Osteocyte (in vitro differentiated cells): ENCODE results near the gene STXBP6. TPM values are rescaled to one million over a fixed set of nuclear protein-coding genes. Genes with fewer than 3 reads are reported as not detected.

Experiments used
- DNase-seq: peaks from one replicate; pipeline ENCODE4 v3.0.0; 2021; ENCODE audit warnings: mixed read lengths; ENCODE audit not compliant: unreplicated experiment; ENCODE audit errors: extremely low spot score
- H3K27ac Mint-ChIP-seq: one replicate; pipeline ENCODE4 v1.8.0; 2021; ENCODE audit warnings: mild to moderate bottlenecking, mixed read lengths; ENCODE audit not compliant: unreplicated experiment
- H3K27me3 Mint-ChIP-seq: one replicate; pipeline ENCODE4 v1.8.0; 2021; ENCODE audit warnings: mixed read lengths; ENCODE audit not compliant: unreplicated experiment
- H3K36me3 Mint-ChIP-seq: one replicate; pipeline ENCODE4 v1.8.0; 2021; ENCODE audit warnings: mixed read lengths; ENCODE audit not compliant: unreplicated experiment
- H3K4me1 Mint-ChIP-seq: one replicate; pipeline ENCODE4 v1.8.0; 2021; ENCODE audit warnings: mixed read lengths; ENCODE audit not compliant: unreplicated experiment
- H3K4me3 Mint-ChIP-seq: one replicate; pipeline ENCODE4 v1.8.0; 2021; ENCODE audit warnings: mild to moderate bottlenecking, moderate library complexity, mixed read lengths; ENCODE audit not compliant: unreplicated experiment
- H3K9me3 Mint-ChIP-seq: one replicate; pipeline ENCODE4 v1.8.0; 2021; ENCODE audit warnings: mixed read lengths; ENCODE audit not compliant: unreplicated experiment
- CTCF ChIP-seq: fragments of 200-600 bp; sonication (generic); IDR thresholded peaks from 2 replicates; pipeline ENCODE4 v1.5.0; 2021; ENCODE audit warnings: antibody characterized with exemption, mild to moderate bottlenecking, moderate library complexity
- total RNA-seq: library from RNA; stranded (reverse); gene quantifications from 2 replicates; pipeline ENCODE4 v1.2.1, GENCODE V29; 2021

The STXBP6 gene
- total RNA-seq, 1 donor from 2014 or later: 6.4 TPM

GRCh38 chr14:24958271-24958670, 91.7 kb downstream of the STXBP6 start:
- Mint-ChIP-seq H3K36me3 (no peaks in the 10 kb centered on the region), H3K27ac (peak overlapping the region; percentile 59), H3K4me1 (peaks cover 72% of the 10 kb centered on the region), H3K9me3 (peaks cover 3% of the 10 kb centered on the region), H3K4me3 (no peak overlapping the region), H3K27me3 (no peaks in the 10 kb centered on the region)
- TF ChIP-seq CTCF: no peak
- no peak for DNase-seq

- H3K36me3 Mint-ChIP-seq: no peaks in the 10 kb centered on the region
- H3K9me3 Mint-ChIP-seq: peaks cover 6% of the 10 kb centered on the region
- H3K27ac Mint-ChIP-seq: peak overlapping the region; percentile 59
- no peak for TF ChIP-seq CTCF
- peaks cover 72% of the 10 kb centered on the region for H3K4me1 Mint-ChIP-seq
- H3K4me3 Mint-ChIP-seq: no peak overlapping the region
- H3K27me3 Mint-ChIP-seq: no peaks in the 10 kb centered on the region
- no peak for DNase-seq
Observed at GRCh38 chr14:24957814-24958213, 92.1 kb downstream of the STXBP6 start.

GRCh38 chr14:24956104-24956503, 93.8 kb downstream of the STXBP6 start:
- no peak for TF ChIP-seq CTCF
- Mint-ChIP-seq H3K4me3 (no peak overlapping the region), H3K9me3 (peaks cover 6% of the 10 kb centered on the region), H3K27ac (peak overlapping the region; percentile 59), H3K4me1 (peaks cover 73% of the 10 kb centered on the region), H3K27me3 (no peaks in the 10 kb centered on the region), H3K36me3 (no peaks in the 10 kb centered on the region)
- DNase-seq: no peak

DNA sequence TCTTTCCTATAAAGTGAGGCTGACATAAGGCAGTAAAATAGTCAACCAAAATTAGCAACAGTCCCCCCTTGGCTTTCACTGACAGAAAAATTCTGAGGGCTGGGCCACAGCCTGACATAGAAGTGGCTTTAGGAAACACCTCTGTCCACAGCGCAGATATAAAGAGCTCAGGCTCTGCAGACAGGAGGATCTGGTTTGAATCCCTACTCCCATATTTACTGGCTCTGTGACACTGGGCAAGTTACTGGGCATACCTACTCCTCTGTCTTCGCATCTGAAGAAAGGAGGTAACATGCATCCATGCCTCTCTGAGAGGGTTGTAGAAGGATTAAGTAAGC, 95.3 kb downstream of the STXBP6 start:
- no peak for TF ChIP-seq CTCF
- Mint-ChIP-seq H3K4me1 (peaks cover 61% of the 10 kb centered on the region), H3K4me3 (no peak overlapping the region), H3K27ac (no peak overlapping the region), H3K9me3 (peaks cover 10% of the 10 kb centered on the region), H3K36me3 (no peaks in the 10 kb centered on the region), H3K27me3 (no peaks in the 10 kb centered on the region)
- DNase-seq: no peak

DNA sequence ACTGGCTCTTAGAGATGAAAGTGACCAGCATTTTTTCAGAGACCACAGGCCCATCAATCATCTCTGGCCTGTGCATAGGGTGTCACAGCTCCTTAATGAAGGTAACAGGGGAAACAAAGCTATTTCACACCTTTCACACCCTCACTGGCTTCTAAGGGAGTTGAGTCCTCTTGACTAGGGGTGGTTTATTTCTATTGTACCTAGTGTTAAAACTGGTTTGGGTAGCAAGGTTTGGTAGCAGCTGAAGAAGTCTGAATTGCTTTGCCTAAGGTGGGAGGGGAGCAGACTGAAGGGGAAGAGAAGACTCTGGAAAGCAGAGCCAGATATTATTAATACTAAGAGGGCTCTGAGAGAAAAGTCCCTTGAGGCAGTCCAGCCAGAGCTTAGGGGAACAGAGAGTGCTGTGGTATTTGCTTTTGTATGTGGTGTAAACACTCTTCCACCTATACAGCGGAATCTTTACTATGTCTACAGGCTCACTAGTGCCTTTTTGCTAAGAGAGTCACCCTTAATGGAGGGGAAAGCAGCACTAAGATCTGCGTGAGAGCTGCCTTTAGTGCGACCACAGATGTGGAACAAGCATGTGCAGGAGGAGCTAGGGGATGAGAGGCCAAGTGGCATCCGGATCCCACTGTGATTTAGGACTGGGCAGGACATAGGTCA, 95.8 kb downstream of the STXBP6 start:
- Mint-ChIP-seq H3K4me3 (no peak overlapping the region), H3K4me1 (peaks cover 56% of the 10 kb centered on the region), H3K27ac (peak overlapping the region; percentile 25), H3K27me3 (no peaks in the 10 kb centered on the region), H3K36me3 (no peaks in the 10 kb centered on the region), H3K9me3 (peaks cover 10% of the 10 kb centered on the region)
- DNase-seq: no peak
- no peak for TF ChIP-seq CTCF
